ENCODE data around the gene RAPGEF4.

Gene RAPGEF4

DNA sequence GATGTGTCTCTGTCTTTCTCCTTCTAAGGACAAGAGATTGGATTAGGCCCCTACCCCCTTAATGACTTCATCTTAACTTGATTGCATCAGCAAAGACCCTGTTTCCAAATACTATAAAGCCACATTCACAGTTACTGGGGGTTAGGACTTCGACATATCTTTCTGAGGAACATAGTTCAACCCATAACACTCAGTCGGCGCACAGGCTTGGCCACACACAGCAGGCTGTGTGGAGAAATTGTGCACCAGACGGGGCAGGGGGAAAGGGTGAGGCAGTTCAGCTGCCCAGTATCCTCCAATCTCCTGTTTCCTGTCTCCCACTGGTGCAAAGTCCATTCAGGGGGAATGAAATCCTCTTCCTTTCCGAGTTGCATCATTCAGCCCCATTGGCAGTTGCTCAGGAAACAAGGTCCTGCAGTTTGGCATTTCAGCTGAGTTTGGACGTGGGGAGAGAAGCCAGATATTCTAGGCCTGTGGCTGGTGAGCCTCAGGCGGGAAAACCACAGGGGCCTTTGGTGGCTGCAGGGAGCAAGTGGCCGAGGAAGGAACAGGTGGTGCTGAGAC lies 9.4 kb upstream of the RAPGEF4 start:
- no peaks in the 10 kb centered on the region for H3K27me3 ChIP-seq (ENCODE audit: control insufficient read depth in 3 of 3, insufficient read depth in 3 of 3, low read depth in 1 of 3, low read length in 3 of 3)
- WGBS, 2 donors (ENCODE audit: extremely low coverage in 2 of 2, insufficient read length in 2 of 2, insufficient replicate concordance in 1 of 2) = no CpG with 5 or more reads among the region's 8 CpGs
- H2BK5ac ChIP-seq (ENCODE audit: low read length) = no peak overlapping the region
- no peak overlapping the region for H3K18ac ChIP-seq (ENCODE audit: low read length)
- H2BK12ac ChIP-seq (ENCODE audit: low read length) = no peak overlapping the region
- no peak overlapping the region for H2AK5ac ChIP-seq (ENCODE audit: low read depth, low read length)
- H2BK15ac ChIP-seq (ENCODE audit: low read length) = no peak overlapping the region
- peak overlapping the region; percentile 81 for H2AFZ ChIP-seq (ENCODE audit: low read length)
- no peak for DNase-seq (ENCODE audit: low spot score)
- no peak overlapping the region for H3K4me3 ChIP-seq (ENCODE audit: low read length in 2 of 2)
- H3K27ac ChIP-seq (replicated peaks; ENCODE audit: low read length) = no peak overlapping the region
- H3K4me1 ChIP-seq (ENCODE audit: control insufficient read depth in 2 of 2, insufficient read depth in 1 of 2, low read depth in 1 of 2, low read length in 2 of 2) = peaks cover 0 to 10% of the 10 kb centered on the region in 2 donors
- H3K14ac ChIP-seq (ENCODE audit: low read length) = no peak overlapping the region
- H3K4ac ChIP-seq (ENCODE audit: low read length) = no peak overlapping the region
- H3K9me3 ChIP-seq (replicated peaks in 1 of 2; ENCODE audit: control insufficient read depth in 2 of 2, insufficient read depth in 1 of 2, low read depth in 1 of 2, low read length in 2 of 2) = peaks cover 0 to 1% of the 10 kb centered on the region in 2 donors
- no peak overlapping the region for H3K9ac ChIP-seq (ENCODE audit: low read depth, low read length, poor library complexity)
- H4K91ac ChIP-seq (ENCODE audit: low read depth, low read length, poor library complexity) = no peak overlapping the region
- no peaks in the 10 kb centered on the region for H3K36me3 ChIP-seq (replicated peaks in 1 of 2; ENCODE audit: control insufficient read depth in 2 of 2, insufficient read depth in 2 of 2, low read length in 2 of 2)
- no peak overlapping the region for H2BK120ac ChIP-seq (ENCODE audit: low read depth, low read length)
- no peak overlapping the region for H3K4me2 ChIP-seq (ENCODE audit: insufficient read depth, low read length, poor library complexity, severe bottlenecking)
- no peaks in the 10 kb centered on the region for H3K79me1 ChIP-seq (ENCODE audit: low read depth, low read length)
- no peak overlapping the region for H4K8ac ChIP-seq (ENCODE audit: low read depth, low read length)
- no peak overlapping the region for H3K23ac ChIP-seq (ENCODE audit: low read depth, low read length, poor library complexity)

DNA sequence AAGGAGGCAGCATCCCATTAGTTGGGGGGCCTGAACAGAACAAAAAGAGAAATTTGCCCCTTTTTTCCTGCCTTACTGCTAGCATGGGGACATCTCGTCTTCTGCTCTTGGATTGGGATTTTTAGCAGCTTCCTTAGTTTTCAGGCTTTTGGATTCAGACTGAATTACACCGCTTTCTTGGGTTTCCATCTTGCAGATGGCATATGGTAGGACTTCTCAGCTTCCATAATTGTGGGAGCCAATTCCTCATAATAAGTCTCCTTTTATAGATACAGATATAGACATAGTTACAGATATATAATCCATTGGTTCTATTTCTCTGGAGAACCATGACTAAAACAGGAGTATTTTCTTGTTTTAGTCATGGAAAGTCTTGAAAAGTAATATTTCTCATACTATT lies 5.2 kb upstream of the RAPGEF4 start:
- H3K27me3 ChIP-seq (ENCODE audit: control insufficient read depth in 3 of 3, insufficient read depth in 3 of 3, low read depth in 1 of 3, low read length in 3 of 3) = peaks cover 0 to 22% (median 11%) of the 10 kb centered on the region in 3 experiments
- H3K9ac ChIP-seq (ENCODE audit: low read depth, low read length, poor library complexity) = no peak overlapping the region
- peaks cover 0 to 1% of the 10 kb centered on the region in 2 donors for H3K9me3 ChIP-seq (replicated peaks in 1 of 2; ENCODE audit: control insufficient read depth in 2 of 2, insufficient read depth in 1 of 2, low read depth in 1 of 2, low read length in 2 of 2)
- H3K4ac ChIP-seq (ENCODE audit: low read length) = no peak overlapping the region
- no CpG with 5 or more reads among the region's 2 CpGs for WGBS, 2 donors (ENCODE audit: extremely low coverage in 2 of 2, insufficient read length in 2 of 2, insufficient replicate concordance in 1 of 2)
- no peak overlapping the region for H3K4me3 ChIP-seq (ENCODE audit: low read length in 2 of 2)
- no peak overlapping the region for H2AFZ ChIP-seq (ENCODE audit: low read length)
- H3K4me1 ChIP-seq (ENCODE audit: control insufficient read depth in 2 of 2, insufficient read depth in 1 of 2, low read depth in 1 of 2, low read length in 2 of 2) = peaks cover 0 to 10% of the 10 kb centered on the region in 2 donors
- H3K18ac ChIP-seq (ENCODE audit: low read length) = no peak overlapping the region
- no peak overlapping the region for H2AK5ac ChIP-seq (ENCODE audit: low read depth, low read length)
- no peaks in the 10 kb centered on the region for H3K36me3 ChIP-seq (replicated peaks in 1 of 2; ENCODE audit: control insufficient read depth in 2 of 2, insufficient read depth in 2 of 2, low read length in 2 of 2)
- no peak overlapping the region for H4K8ac ChIP-seq (ENCODE audit: low read depth, low read length)
- DNase-seq (ENCODE audit: low spot score) = no peak
- no peak overlapping the region for H2BK120ac ChIP-seq (ENCODE audit: low read depth, low read length)
- no peak overlapping the region for H2BK5ac ChIP-seq (ENCODE audit: low read length)
- no peak overlapping the region for H3K4me2 ChIP-seq (ENCODE audit: insufficient read depth, low read length, poor library complexity, severe bottlenecking)
- no peak overlapping the region for H2BK15ac ChIP-seq (ENCODE audit: low read length)
- H3K79me1 ChIP-seq (ENCODE audit: low read depth, low read length) = no peaks in the 10 kb centered on the region
- H2BK12ac ChIP-seq (ENCODE audit: low read length) = no peak overlapping the region
- H4K91ac ChIP-seq (ENCODE audit: low read depth, low read length, poor library complexity) = no peak overlapping the region
- no peak overlapping the region for H3K14ac ChIP-seq (ENCODE audit: low read length)
- H3K27ac ChIP-seq (replicated peaks; ENCODE audit: low read length) = no peak overlapping the region
- no peak overlapping the region for H3K23ac ChIP-seq (ENCODE audit: low read depth, low read length, poor library complexity)

DNA sequence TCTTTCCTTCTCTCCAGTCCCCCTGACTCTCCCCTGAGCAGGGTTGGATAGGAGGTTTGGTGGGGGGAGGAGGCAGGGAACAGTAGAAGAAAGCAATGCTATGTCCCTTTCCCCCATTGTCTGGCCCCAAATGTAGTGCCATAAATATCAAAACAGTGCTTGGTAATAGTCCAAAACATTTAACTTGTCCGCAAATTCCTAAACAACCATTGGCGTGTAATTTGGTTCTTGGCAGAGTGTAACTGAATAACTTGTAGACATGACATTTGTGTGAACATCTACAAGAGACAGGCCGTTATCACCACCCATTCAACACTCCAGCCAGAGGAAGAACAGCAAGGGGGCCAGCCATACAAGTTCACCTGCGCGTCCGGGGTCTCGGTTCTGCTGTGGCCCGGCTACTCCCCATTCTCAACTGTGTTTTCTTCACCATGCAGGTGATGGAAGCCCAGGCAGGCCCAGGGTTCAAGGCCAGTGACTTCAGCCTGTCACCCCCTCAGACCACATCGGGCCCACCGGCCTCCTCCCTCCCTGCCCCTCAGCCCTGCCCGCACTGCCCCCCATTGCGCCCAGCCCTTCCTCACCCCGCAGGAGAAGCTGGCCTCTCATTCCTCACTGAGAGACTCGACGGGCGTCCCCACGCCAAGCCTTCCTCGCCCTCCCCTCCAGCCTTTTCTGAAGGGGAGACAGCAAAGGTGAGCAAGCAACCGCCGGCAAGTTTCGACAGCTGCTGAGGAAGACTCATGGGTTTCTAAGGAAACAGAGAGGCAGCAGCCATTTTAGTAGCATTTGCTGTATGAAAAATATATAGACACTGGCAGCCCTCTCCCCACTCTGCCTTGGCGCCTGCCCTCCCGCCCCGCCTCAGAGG lies 699 bp upstream of the RAPGEF4 start:
- Histone ChIP-seq H3K79me1 (ENCODE audit: low read depth, low read length) (no peaks in the 10 kb centered on the region), H2BK15ac (ENCODE audit: low read length) (no peak overlapping the region), H3K27ac (replicated peaks; ENCODE audit: low read length) (no peak overlapping the region), H3K4me3 (ENCODE audit: low read length in 2 of 2) (peak overlapping the region; percentile 46 to 84), H3K4ac (ENCODE audit: low read length) (no peak overlapping the region), H2BK120ac (ENCODE audit: low read depth, low read length) (no peak overlapping the region), H2BK5ac (ENCODE audit: low read length) (no peak overlapping the region), H3K36me3 (replicated peaks in 1 of 2; ENCODE audit: control insufficient read depth in 2 of 2, insufficient read depth in 2 of 2, low read length in 2 of 2) (no peaks in the 10 kb centered on the region), H3K23ac (ENCODE audit: low read depth, low read length, poor library complexity) (no peak overlapping the region), H3K9ac (ENCODE audit: low read depth, low read length, poor library complexity) (no peak overlapping the region), H3K4me2 (ENCODE audit: insufficient read depth, low read length, poor library complexity, severe bottlenecking) (peak overlapping the region; percentile 86), H3K18ac (ENCODE audit: low read length) (peak overlapping the region; percentile 73), H3K27me3 (ENCODE audit: control insufficient read depth in 3 of 3, insufficient read depth in 3 of 3, low read depth in 1 of 3, low read length in 3 of 3) (peaks cover 2 to 59% (median 24%) of the 10 kb centered on the region in 3 experiments), H3K9me3 (replicated peaks in 1 of 2; ENCODE audit: control insufficient read depth in 2 of 2, insufficient read depth in 1 of 2, low read depth in 1 of 2, low read length in 2 of 2) (no peaks in the 10 kb centered on the region), H2AFZ (ENCODE audit: low read length) (peak overlapping the region; percentile 93), H2AK5ac (ENCODE audit: low read depth, low read length) (peak overlapping the region; percentile 30), H3K4me1 (ENCODE audit: control insufficient read depth in 2 of 2, insufficient read depth in 1 of 2, low read depth in 1 of 2, low read length in 2 of 2) (peaks cover 0 to 3% of the 10 kb centered on the region in 2 donors), H4K8ac (ENCODE audit: low read depth, low read length) (no peak overlapping the region), H2BK12ac (ENCODE audit: low read length) (no peak overlapping the region), H3K14ac (ENCODE audit: low read length) (no peak overlapping the region), H4K91ac (ENCODE audit: low read depth, low read length, poor library complexity) (no peak overlapping the region)
- no peak for DNase-seq (ENCODE audit: low spot score)
- WGBS, 2 donors (ENCODE audit: extremely low coverage in 2 of 2, insufficient read length in 2 of 2, insufficient replicate concordance in 1 of 2) = no CpG with 5 or more reads among the region's 24 CpGs

DNA sequence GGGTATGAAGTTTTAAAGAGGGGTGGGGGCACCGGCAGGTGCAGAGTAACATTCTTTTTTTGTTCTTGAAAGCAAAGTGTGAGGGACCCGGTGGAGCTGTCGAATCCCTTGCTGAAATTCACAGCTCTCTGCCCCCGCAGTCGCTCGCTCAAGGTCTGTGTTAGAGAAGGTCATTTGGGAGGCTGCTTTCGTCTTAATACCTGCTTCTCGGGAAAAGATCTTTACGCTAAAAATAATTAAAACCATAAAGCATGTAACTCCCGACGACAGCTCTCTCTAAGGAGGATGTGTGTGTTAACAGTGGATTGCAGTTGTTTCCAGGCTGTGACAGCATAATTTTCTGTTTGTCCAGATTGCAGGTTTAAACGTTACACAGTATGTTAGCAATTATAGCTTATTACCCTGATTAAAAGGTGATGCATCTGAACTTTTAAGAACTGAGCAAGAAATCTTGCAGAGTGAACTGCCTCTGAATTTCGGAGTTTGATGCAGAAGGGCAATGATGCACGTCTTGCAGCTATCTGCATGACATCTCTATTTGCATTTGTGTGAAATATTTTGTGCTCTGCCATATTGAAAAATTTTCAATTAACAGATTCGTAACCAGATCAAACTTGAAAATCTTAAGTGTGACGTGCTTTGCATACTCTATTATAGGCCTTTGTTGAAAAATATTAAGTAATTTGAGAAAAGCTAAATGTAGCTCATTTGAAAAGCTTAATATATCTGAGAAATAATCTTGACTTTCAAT lies 954 bp downstream of the RAPGEF4 start:
- Histone ChIP-seq H3K36me3 (replicated peaks in 1 of 2; ENCODE audit: control insufficient read depth in 2 of 2, insufficient read depth in 2 of 2, low read length in 2 of 2) (no peaks in the 10 kb centered on the region), H3K4ac (ENCODE audit: low read length) (no peak overlapping the region), H3K4me2 (ENCODE audit: insufficient read depth, low read length, poor library complexity, severe bottlenecking) (peak overlapping the region; percentile 86), H3K79me1 (ENCODE audit: low read depth, low read length) (no peaks in the 10 kb centered on the region), H2AFZ (ENCODE audit: low read length) (peak overlapping the region; percentile 93), H3K27ac (replicated peaks; ENCODE audit: low read length) (no peak overlapping the region), H2BK15ac (ENCODE audit: low read length) (no peak overlapping the region), H2BK120ac (ENCODE audit: low read depth, low read length) (no peak overlapping the region), H3K14ac (ENCODE audit: low read length) (no peak overlapping the region), H3K9ac (ENCODE audit: low read depth, low read length, poor library complexity) (no peak overlapping the region), H3K4me1 (ENCODE audit: control insufficient read depth in 2 of 2, insufficient read depth in 1 of 2, low read depth in 1 of 2, low read length in 2 of 2) (peaks cover 0 to 3% of the 10 kb centered on the region in 2 donors), H4K8ac (ENCODE audit: low read depth, low read length) (no peak overlapping the region), H3K18ac (ENCODE audit: low read length) (no peak overlapping the region), H3K27me3 (ENCODE audit: control insufficient read depth in 3 of 3, insufficient read depth in 3 of 3, low read depth in 1 of 3, low read length in 3 of 3) (peaks cover 2 to 60% (median 24%) of the 10 kb centered on the region in 3 experiments), H2BK12ac (ENCODE audit: low read length) (no peak overlapping the region), H3K4me3 (ENCODE audit: low read length in 2 of 2) (peak overlapping the region; percentile 46 to 84), H2AK5ac (ENCODE audit: low read depth, low read length) (no peak overlapping the region), H2BK5ac (ENCODE audit: low read length) (no peak overlapping the region), H4K91ac (ENCODE audit: low read depth, low read length, poor library complexity) (no peak overlapping the region), H3K23ac (ENCODE audit: low read depth, low read length, poor library complexity) (no peak overlapping the region), H3K9me3 (replicated peaks in 1 of 2; ENCODE audit: control insufficient read depth in 2 of 2, insufficient read depth in 1 of 2, low read depth in 1 of 2, low read length in 2 of 2) (no peaks in the 10 kb centered on the region)
- no peak for DNase-seq (ENCODE audit: low spot score)
- WGBS, 2 donors (ENCODE audit: extremely low coverage in 2 of 2, insufficient read length in 2 of 2, insufficient replicate concordance in 1 of 2) = no CpG with 5 or more reads among the region's 16 CpGs
